A549 (cell line): ENCODE measurements around the gene COX7A2L.

Experiments
- BHLHE40 ChIP-seq: IDR thresholded peaks from 2 replicates; pipeline ENCODE4 v1.6.1; 2012; ENCODE audit warnings: low read depth, low read length, inconsistent platforms
- CTCF ChIP-seq: fragments of >200 bp; sonication (Bioruptor Twin); formaldehyde crosslinking; IDR thresholded peaks from 3 replicates; pipeline ENCODE4 v1.5.1; 2016
- ELK1 ChIP-seq: fragments of 150-350 bp; IDR thresholded peaks from 2 replicates; pipeline ENCODE4 v1.6.1; 2014; ENCODE audit warnings: low read depth, mild to moderate bottlenecking, low read length
- POLR2A ChIP-seq: IDR thresholded peaks from 2 replicates; pipeline ENCODE4 v1.6.1; 2012; ENCODE audit warnings: mild to moderate bottlenecking, low read length
- REST ChIP-seq: fragments of 200-600 bp; sonication (generic); IDR thresholded peaks from 2 replicates; pipeline ENCODE4 v1.6.1; 2016; ENCODE audit warnings: antibody characterized with exemption, mild to moderate bottlenecking, moderate library complexity
- USF2 ChIP-seq: fragments of 450-650 bp; IDR thresholded peaks from 2 replicates; pipeline ENCODE4 v1.6.1; 2014; ENCODE audit warnings: antibody characterized with exemption
- TF ChIP-seq, protein P1 (sequence below): IDR thresholded peaks from 2 replicates; pipeline ENCODE4 v1.6.1; 2012

DNA sequence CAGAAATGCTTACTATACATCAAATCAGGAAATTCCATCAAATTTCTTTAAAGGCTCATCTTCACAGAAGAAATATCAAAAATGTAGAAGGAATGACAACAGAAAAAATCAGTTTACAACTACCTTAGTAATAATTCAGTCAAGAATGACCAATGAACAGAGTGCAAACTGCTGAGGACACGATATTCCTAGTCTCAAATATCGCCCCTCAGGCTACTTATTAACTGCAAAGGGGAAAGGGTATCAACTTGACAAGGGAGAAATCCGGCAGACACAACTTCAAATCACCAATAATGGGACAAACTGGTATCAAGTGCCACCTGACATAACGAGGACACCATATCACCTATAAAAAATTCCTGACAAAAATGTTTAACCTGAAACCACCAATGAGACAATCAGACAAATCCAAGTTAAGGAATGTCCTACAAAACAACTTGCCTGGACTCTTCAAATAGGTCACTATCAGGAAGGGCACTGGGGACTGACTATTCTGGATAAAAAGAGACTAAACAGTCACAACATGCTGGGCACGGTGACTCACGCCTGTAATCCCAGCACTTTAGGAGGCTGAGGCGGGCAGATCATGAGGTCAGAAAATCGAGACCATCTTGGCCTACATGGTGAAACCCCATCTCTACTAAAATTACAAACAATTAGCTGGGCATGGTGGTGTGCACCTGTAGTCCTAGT, 12.8 kb downstream of the COX7A2L start:
- TF ChIP-seq POLR2A: no peak
- TF ChIP-seq BHLHE40: no peak
- TF ChIP-seq CTCF: no peak
- TF ChIP-seq ELK1: no peak
- no peak for TF ChIP-seq USF2
- TF ChIP-seq REST: no peak
- TF ChIP-seq, protein P1, sequence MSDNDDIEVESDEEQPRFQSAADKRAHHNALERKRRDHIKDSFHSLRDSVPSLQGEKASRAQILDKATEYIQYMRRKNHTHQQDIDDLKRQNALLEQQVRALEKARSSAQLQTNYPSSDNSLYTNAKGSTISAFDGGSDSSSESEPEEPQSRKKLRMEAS: no peak
